ENCODE results near the gene RGS5. TPM values are rescaled to one million over a fixed set of nuclear protein-coding genes. Genes with fewer than 3 reads are reported as not detected.
"Not testable (repeated sequence)": the region's sequence is repeated elsewhere in the genome, so short reads cannot be mapped to it uniquely, and the experiment has no call there.

Gene RGS5, protein sequence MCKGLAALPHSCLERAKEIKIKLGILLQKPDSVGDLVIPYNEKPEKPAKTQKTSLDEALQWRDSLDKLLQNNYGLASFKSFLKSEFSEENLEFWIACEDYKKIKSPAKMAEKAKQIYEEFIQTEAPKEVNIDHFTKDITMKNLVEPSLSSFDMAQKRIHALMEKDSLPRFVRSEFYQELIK
- total RNA-seq, result 28.3 TPM

DNA sequence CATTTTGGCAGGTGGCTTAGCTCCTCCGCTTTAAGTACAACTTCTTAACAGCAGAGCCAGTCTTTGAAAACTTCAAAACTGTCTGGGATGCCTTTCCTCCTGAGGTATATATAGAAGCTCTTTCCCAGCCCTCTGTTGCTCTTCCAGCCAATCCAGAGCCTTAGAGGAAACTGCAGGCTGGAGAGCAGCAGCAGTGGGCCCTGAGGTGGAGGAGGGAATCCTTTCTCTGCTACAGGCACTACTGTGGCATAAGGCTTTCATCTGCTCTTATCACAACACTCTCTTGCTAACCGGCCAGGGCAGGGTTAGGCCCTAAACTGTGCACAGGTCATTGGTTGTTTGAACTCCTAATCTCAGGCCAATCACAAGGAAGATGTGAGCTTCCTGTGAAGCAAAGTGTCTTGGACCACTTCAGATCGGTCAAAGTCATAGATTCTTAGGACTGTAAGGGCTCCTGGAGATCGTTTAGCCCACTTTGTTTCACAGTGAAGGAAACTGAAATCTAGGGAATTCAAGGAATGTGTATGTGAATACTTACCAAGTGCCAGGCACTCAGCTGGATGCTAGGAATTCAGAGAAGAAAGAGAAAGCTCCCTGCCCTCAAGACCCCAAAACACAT, at the start of gene RGS5:
TSS of gene RGS5 (minus strand) at position 84 of the 619 bp plus-strand sequence. CDS start at position 3, 81 bp downstream.
- no peak for ATAC-seq

DNA sequence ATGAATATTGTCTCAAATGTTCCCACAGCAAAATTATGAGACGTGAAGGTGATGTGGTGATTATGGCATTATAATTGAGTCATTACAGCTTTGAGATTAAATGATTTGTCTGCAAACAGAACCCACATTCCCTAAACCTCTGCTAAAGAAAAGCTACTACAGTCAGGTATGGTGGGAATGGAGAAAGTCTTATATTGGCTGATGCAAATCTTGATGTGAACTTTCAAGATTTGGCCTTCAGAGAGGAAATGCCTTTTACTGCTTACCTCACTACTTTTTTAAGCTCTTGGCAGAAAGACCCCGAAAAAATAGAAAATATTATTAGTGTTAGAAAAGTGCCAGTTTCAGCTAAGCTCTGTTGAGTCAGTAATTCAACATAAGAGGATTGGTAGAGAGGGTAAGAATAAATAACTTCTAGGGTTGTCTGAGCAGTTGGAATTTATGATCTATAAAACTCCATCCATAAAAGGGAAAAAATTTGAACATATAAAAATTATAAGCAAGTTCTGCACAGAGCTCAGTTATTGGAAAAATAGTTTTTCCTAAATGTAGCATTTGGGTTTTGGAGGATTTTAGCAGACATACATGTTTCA, 47.8 kb upstream of the RGS5 start:
- ATAC-seq, result no peak

DNA sequence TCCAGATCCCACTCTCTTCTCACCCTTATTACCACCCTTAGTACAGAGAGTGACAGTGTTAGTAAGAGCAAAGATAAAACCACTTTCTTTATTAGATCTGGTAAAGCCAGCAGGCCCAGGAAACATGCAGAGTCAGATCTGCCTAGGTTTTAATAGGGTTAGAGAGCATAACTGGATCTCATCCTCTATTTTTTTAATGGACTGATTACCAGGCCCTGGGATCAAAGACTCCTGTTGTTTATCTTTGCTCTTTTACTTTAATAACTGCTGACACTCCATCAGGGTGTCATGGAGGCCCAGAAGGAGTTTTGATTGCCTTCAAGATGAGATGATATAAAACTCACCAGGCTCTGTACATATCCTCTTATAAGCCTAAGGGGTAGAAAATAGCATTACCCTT, 45.3 kb upstream of the RGS5 start:
- no peak for ATAC-seq

DNA sequence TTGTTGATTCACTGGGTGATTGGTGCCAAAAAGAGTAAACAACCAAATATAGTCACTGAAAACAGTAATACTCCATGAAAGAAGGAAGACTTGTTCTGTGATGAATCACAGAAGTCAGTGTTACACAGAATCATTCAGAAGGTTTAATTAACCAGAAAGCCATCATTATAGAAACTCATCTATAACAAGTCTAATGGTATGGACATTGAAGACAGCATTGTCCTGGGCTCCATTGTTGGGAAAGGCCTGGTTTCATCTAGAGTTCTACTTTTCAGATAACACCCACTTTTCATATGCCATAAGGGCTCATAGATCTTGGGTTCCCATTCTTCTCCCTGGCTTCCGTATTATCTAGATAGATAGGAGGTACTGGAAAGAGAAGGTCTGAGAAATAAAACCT, 41.9 kb upstream of the RGS5 start:
- ATAC-seq, result not testable (repeated sequence)

DNA sequence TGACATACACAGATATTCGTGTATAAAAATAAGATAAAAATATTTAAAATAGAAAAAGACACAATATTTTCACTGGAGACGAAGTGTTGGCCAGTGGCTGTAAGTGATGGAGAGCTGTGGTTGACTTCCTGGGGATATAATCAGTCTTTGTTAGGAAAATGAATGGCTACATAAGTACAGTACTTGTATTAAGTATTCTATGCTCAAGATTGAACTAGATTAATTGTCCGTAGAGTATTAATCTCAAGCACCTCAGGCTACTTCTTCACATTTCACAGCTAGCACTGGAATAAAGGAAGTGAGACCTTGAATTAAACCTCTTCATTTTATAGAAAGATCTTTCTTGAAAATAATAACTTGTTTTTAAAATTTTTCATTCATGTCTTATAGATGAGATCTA, 39.0 kb upstream of the RGS5 start:
- no peak for ATAC-seq

DNA sequence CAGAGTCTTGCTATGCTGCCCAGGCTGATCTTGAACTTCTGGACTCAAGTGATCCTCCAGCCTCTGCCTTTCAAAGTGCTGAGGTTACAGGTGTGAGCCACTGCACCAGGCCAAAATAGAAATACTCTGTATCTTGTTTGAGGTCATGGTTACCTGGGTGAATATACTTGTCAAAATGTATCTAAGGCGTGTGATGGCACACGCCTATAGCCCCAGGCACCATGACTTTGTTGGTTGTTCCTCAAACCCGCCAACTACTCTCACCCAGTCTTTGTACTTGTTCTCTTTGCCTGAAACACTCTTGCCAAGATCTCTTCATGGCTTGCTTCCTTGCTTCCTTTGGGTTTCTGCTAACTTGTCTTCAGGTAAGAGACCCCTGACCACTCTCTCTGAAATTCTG, 38.0 kb upstream of the RGS5 start:
- peak; percentile 94 for ATAC-seq

DNA sequence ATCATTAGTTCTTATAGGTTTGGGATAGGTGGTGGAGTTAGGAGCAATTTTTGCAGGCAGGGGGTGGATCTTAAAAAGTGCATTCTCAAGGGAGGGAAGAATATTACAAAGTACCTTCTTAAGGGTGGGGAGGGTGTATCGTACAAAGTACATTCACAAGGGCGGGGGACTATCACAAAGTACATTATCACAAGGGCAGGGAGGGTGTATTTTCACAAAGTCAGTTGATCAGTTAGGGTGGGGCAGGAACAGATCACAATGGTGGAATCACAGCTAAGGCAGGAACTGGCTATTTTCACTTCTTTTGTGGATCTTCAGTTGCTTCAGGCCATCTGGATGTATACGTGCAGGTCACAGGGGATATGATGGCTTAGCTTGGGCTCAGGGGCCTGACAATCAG, 30.9 kb upstream of the RGS5 start:
- ATAC-seq, result not testable (repeated sequence)

DNA sequence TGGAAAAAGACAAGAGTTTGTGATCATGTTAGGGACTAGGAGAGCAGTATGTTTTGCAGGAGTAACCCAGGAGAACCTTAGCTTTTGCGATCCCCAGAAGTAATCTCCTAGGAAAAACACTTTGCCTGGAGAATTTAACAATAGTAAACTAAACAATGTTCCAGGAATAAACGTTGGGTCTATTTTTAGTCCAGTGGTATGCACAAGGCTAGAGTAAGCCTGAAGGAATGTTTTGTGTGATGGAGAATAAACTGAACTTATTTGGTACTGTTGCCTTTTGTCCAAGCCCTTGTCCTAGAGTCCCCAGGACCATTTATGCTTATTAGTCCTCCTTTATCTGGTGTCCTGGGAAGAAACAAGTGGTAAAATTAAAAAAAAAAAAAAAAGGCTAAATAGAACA, 28.7 kb upstream of the RGS5 start:
- no peak for ATAC-seq

DNA sequence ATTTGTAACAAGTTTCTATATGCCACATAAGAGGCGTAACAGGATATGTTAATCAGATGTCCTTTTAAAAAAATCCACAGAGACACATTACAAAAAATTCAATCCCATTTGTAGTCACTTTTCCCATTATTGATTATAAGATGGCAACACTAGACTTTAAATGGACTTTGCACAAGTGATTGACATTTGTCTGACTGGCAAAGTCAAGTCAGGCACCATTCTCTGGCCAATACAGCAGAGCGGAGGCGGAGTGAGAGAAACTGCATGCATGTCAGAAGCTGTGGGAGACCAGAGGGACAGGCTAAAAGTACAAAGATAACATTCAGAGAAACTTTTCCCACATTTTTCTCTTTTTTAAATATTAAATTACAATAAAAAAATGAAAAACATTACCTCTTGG, 28.1 kb upstream of the RGS5 start:
- ATAC-seq, result no peak

DNA sequence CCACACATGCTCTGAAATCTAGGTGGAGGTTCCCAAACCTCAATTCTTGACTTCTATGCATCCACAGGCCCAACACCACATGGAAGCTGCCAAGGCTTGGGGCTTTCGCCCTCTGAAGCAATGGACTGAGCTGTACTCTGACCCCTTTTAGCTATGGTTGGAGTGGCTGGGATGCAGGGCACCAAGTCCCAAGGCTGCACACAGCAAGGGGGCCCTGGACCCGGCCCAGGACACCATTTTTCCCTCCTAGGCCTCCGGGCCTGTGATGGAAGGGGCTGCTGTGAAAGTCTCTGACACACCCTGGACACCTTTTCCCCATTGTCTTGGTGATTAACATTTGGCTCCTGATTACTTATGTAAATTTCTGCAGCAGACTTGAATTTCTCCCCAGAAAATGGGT, 25.6 kb upstream of the RGS5 start:
- ATAC-seq, result not testable (repeated sequence)

DNA sequence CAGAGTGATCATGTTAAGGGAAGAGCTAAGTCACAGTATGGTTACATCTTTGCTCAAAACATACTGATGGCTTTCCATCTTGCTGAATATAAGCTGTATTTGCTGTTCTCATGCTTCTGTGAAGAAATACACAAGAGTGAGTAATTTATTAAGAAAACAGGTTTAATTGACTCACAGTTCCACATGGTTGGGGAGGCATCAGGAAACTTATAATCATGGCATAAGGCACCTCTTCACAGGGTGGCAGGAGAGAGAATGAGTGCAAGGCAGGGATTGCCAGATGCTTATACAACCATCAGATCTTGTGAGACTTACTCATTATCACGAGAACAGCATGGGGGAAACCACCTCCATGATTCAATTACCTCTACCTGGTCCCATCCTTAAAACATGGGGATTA, 24.4 kb upstream of the RGS5 start:
- peak; percentile 38 for ATAC-seq

DNA sequence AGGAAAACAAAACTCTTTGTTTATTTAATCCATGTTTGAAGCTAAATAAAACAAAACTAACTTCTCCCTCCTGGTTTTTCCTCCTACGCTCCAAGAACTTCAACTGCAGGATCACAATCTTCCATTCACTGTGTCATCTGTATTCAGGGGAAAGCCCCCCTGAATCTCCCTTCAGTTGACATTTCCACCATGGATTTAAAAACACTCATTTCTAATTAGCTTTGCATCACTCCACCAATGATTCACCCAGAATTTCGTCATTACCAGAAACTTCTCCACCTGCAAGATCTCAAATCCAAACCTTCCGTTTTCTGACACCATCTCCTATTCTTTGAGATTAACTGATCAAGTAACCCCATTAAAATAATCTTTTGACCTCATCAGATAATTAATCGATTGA, 10.9 kb upstream of the RGS5 start:
- no peak for ATAC-seq

DNA sequence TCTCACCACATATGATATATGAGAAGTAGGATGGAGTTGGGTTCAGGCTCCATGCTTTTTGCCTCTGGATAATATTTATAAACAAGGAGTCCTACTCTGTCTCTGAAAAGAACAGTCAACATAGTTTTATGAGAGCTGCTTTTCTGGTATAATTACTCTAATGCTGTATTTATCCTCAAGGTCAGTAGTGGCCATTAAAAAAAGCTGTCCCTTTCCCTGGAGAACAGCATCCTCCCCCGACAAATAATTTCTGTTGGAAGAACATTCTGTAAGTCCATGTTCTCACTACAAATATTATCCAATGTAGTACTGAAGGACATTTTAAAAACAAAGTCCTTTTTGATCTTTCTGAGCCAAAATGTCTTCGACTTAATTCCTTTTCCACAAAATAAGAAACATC, 9.0 kb upstream of the RGS5 start:
- no peak for ATAC-seq

DNA sequence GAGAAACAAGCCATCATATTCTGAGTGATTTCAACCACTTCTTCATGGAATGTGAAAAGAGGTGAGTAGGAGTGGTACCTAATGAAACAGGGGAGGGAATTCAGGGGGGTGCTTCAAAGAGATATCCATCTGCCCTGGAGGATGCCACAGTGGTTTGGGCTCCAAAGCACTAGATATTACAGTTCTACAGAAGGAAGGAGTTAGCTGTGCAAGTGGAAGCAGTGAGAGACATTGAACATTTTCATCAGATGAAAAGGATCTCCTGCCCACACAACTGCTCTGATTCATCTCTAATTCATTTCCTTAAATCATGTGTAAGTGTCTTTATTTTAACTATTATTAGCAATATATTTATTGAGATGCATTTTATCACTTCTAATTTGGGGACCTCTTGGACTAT, 2.8 kb upstream of the RGS5 start:
- ATAC-seq, result no peak

DNA sequence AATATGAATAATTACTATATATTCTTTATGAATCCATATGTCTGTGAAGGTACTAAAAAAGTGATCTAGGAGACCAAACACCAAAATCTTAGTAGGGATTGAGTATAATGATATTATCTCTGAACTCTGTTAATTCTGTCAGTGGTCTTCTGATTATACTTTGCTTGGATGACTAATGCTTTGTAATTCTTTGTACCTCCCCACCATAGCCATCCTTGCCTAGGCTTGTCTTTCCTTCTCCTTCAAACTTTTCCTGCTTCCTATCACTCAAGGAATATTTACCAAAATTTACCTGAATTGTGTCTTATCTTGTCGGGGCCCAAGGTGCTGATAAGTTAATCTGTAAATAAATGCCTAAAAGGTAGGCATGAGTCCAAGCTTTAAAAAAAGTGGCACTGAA, 845 bp upstream of the RGS5 start:
- no peak for ATAC-seq

DNA sequence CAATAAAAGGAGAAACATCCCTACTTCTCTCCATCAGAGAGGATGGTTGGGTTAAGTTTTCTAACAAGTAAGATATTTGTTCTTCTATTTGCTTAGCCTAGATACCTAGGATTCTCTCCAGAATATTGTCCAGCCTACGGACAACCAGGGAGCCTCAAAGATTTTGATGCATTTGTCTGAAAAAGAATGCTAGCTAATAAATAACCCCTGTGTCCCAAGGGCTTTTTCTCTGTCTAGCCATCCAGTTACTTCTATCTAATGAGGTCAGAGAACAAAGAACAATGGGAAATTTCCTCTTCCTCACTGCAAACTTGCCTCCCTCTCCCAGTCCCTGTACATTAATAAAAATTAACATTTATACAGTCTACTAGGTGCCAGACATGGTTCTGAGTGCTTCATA, 810 bp downstream of the RGS5 start:
- no peak for ATAC-seq

DNA sequence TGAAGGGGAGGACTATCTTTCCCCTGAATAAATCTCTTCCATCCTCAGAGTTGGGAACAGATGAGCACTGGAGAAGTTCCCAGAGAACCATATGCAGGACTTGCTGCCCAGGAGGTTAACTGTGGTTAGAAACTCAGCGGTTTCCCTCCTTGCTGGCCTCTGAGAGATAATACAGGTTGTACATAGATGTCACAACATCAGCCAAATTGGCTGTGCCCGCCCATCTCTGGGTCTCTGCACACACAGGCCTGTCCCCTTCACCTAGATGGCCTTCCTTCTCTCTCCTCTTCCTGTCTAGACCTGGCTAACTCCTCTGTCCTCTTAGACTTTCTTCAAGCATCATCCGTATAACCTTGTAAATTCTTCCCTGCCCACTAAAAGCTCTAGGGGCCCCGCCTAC, 5.7 kb downstream of the RGS5 start:
- no peak for ATAC-seq

DNA sequence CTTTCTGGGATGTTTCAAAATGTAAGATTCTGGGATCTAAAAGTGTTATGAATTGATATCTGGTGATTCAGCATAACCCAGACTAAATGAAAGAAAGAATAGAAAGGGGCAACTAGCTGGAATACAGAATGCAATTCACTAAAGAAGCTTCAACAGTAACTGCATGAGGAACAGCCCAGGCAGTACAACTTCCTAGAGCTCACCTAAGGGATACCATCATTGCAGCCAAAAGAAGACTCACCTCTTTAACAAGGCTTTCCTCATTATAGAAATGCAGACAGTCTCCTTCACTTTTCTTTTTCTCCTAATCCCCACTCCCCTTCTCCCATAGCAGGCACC, 6.3 kb downstream of the RGS5 start:
- no peak for ATAC-seq

DNA sequence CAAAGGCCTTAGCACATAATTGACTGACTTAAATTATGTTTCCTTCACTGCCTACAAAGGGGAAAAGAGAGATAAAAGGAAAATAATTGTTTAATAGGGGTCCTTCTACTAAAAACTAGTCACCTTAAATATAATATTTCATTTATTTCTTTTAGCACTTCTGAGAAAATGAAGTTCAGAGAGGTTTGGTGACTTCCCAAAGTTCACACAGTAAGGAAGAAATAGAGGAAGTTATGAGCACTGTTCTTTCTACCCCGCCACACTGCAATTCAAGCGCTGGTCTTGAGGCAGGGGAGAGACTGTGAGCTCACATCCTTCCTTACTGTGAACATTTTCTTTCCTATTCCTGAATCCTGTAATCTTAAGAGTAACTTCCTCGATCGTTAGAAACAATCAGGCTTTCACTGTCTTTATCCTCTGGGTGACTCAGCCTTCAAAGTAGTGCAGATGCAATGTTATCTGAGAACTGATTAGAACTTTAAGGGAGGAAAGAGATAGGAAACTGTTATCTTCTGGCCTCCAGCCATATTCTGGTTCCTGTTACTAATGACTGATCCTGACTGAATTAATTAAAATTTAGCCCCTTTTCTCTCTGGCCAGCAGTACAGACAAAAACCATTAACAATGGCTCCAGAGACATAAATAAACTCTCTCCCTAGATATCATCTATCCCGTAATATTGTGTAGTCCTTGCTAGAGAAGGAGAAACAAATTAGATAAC, 6.8 kb downstream of the RGS5 start:
- peak; percentile 22 for ATAC-seq

DNA sequence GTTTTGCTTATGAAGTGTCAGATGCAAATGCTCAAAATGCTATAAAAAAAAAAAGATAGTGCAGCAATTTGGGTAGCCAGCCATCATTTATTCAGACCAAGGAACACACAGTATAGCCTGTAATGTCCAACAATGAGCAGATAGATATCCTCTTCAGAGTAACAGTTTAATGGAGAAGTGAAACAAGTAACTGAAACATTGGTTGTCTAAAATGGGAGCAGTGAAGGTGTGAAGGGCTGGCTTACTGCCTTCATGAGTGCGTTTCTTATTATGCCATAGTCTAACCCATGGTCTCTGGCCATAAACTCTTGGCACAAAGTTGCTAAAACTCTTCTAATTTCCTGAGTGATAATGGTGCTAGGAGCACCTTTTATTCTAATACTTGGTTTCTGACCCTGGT, 11.4 kb downstream of the RGS5 start:
- no peak for ATAC-seq

DNA sequence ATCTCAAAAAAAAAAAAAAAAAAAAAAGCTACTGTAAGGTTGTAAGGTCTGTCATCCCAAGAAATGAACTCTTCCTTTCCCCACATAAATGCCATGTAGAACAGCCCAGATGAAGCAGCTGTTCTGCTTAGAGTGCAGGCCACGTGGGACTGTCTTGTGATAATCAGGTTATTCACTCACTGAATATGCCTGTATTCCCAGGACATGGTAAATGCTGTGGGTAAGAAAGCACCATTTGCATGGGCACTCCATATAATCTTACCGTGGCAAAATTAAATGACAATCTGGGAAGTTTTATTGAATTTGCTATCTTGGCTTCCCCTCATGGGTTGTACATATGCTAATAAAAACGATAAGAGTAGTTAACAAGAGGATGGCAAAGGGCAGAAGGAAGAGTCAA, 13.8 kb downstream of the RGS5 start:
- no peak for ATAC-seq

DNA sequence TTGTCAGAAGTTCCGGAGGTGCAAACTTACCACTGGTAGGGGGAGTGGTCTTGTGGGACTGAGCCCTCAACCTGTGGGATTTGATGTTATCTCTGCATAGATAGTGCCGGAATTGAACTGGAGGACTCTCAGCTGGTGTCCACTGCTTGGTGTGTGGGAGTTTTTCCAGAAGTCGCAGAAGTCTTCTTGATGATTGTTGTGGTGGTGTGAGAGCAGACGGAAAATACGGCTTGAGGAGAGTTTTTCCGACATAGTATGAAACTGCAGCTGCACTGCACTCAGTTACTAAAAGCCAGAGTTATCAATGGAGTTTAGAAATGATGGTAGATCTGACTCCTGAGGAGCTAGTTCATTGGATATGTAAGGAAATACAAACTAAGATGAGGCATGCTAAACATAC, 14.9 kb downstream of the RGS5 start:
- ATAC-seq, result no peak

DNA sequence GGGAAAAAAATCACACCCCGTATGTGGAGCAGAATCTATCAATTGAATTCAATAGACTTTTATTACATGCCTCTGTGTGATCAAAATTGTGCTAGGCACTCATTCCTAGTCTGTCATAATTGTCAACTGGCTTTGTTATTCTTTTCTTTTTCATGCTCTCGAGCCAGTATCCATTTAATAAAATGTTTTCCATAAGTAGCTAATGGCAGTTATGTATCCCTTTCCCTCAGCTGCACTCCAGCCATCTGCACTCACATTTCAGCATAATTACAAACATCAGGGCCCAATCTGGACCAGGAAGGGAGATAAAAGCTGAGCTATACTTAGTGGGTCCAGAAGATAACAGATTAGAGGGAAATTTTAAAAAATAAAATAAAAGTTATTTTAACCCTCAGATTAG, 15.9 kb downstream of the RGS5 start:
- no peak for ATAC-seq

DNA sequence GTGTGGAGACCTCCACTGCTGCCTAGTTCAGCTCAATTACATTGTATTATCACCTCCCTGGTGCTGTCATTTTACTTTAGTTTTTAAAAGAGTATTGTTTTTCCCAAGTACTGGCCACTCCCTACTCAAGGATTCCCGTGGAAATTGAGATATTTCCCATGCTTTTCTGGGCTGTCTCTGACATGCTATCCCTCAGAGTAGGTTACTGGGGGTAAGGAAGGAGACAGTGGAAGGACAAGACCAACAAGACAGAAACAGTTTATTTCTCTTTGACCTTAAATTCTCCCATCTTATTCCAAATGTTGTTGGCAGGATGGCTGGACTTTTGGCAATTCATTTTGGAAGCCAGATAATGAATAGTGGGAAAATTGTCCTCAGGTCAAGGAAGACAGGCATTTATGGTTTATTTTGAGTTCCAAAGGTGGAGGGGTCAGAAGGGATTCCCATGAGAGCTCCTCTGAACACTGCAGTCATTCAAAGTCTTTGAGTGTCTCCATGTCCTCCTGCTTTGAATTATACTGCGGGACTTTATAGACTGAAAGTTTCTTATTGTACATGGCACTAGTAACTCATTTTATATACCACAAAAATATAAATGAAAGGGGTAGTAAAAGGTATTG, 20.3 kb downstream of the RGS5 start:
- ATAC-seq, result no peak
